Spleen (tissue), 11 donors: Measurements from ENCODE around the gene TMEM229B. TPM values are rescaled to one million over a fixed set of nuclear protein-coding genes. Genes with fewer than 3 reads are reported as not detected.
A peak's percentile ranks its signal among the peaks of the same experiment; 100 is the strongest.

Experiments
- DNase-seq: peaks from one replicate; pipeline ENCODE4 v3.0.0-alpha.2; 2020
- H3K27ac ChIP-seq, 8 donors: fragments of 200-600 bp; sonication (generic) in 7 of 8; 1 replicate in 4 of 8; 2 replicates in 4 of 8; pipeline versions ENCODE4 v1.5.0 to v1.8.0; 2016 to 2021; ENCODE audit warnings: inconsistent platforms in 4 of 8, mild to moderate bottlenecking in 4 of 8, moderate library complexity in 1 of 8
- H3K27me3 ChIP-seq, 7 donors: fragments of 200-600 bp; sonication (generic) in 6 of 7; replicated peaks in 1 of 7; 1 replicate in 4 of 7; 2 replicates in 3 of 7; pipeline versions ENCODE4 v1.5.0 to v1.8.0; 2016 to 2021; ENCODE audit warnings: inconsistent platforms in 3 of 7, mild to moderate bottlenecking in 1 of 7
- H3K36me3 ChIP-seq, 6 donors: fragments of 200-600 bp; sonication (generic) in 5 of 6; 1 replicate in 4 of 6; 2 replicates in 2 of 6; pipeline versions ENCODE4 v1.5.0 to v1.8.0; 2016 to 2021; ENCODE audit warnings: inconsistent platforms in 2 of 6
- H3K4me1 ChIP-seq, 6 donors: fragments of 200-600 bp; sonication (generic) in 5 of 6; 1 replicate in 3 of 6; 2 replicates in 3 of 6; pipeline versions ENCODE4 v1.5.0 to v1.8.0; 2016 to 2021; ENCODE audit warnings: inconsistent platforms in 3 of 6
- H3K4me3 ChIP-seq, 8 donors: fragments of 200-600 bp; sonication (generic) in 7 of 8; 1 replicate in 4 of 8; 2 replicates in 4 of 8; pipeline versions ENCODE4 v1.5.0 to v1.8.0; 2016 to 2021; ENCODE audit warnings: inconsistent platforms in 4 of 8, mild to moderate bottlenecking in 4 of 8, moderate library complexity in 2 of 8
- H3K9me3 ChIP-seq, 8 donors: fragments of 200-600 bp; sonication (generic) in 7 of 8; 1 replicate in 4 of 8; 2 replicates in 4 of 8; pipeline versions ENCODE4 v1.5.0 to v1.8.0; 2016 to 2021; ENCODE audit warnings: inconsistent platforms in 4 of 8
- CTCF ChIP-seq, 11 experiments: fragments of 200-600 bp in 7 of 11; fragments of 450-650 bp in 4 of 11; sonication (generic) in 4 of 11; IDR thresholded peaks in 8 of 11; conservative IDR thresholded peaks in 3 of 11; 1 replicate in 7 of 11; 2 replicates in 4 of 11; pipeline versions ENCODE4 v1.4.0 to v1.8.0; 2016 to 2021; ENCODE audit warnings: antibody characterized with exemption in 11 of 11, inconsistent platforms in 4 of 11, mild to moderate bottlenecking in 1 of 11
- POLR2A ChIP-seq, 3 donors: fragments of 450-650 bp; IDR thresholded peaks; one replicate each; pipeline ENCODE4 v1.5.1; 2017; ENCODE audit warnings: antibody characterized with exemption in 3 of 3, mild to moderate bottlenecking in 1 of 3
- POLR2AphosphoS5 ChIP-seq, 3 donors: sonication (generic); formaldehyde crosslinking; IDR thresholded peaks; one replicate each; pipeline ENCODE4 v1.5.1; 2017; ENCODE audit warnings: antibody characterized with exemption in 3 of 3
- WGBS, 5 donors: extraction: QIAGEN DNeasy Blood & Tissue Kit in 3 of 5; methylation state at CpG; one replicate each; pipeline versions ENCODE4 v1.1.5 to v1.1.7; 2013 to 2018; 5-methylcytosine and 5-hydroxymethylcytosine counted together
- intact Hi-C: fragments of 100-400 bp; cut with DNase I; formaldehyde crosslinking; loops from one replicate; pipeline ENCODE4 v1.15.0; 2023; ENCODE audit warnings: low total_unique reads
- polyA plus RNA-seq, 3 donors: library from polyadenylated mRNA; stranded (reverse); fragments of 200-250 nt; gene quantifications; one replicate each; pipeline ENCODE4 v1.2.1, GENCODE V29; 2013
- total RNA-seq, 7 donors: library from RNA; depleted of rRNA in 3 of 7; stranded (reverse); fragments of >200 nt in 3 of 7; fragmentation: NEBNext Ultra II Directional in 4 of 7; extraction: Animal tissue kit (Norgen Biotek cat#: 25700) in 4 of 7; gene quantifications; one replicate each; pipeline versions ENCODE4 v1.1.0 to v1.2.1, GENCODE V29; 2016 to 2021
- donor health status: healthy with polysubstance abuse.
- donor health status: DM: no; HTN: no; CAD: no; lungs with moderate emphysema.
- donor health status: DM: no; HTN: no; CAD: no.
- donor health status: Bipolar disorder and iron deficiency.
- donor health status: healthy.
- donor health status: DM: no; HTN: no; CAD: no.
- donor health status: DM: yes; HTN: yes; CAD: no.

Gene TMEM229B
- total and polyA plus RNA-seq, 10 donors, result 3.0 to 36.0 (median 25.2) TPM

GRCh38 chr14:67497216-67497615, 8.7 kb upstream of the TMEM229B start:
- intact Hi-C loops, result no loop called here
- Histone ChIP-seq H3K27ac (no peak overlapping the region), H3K9me3 (peaks cover 0 to 25% (median 18%) of the 10 kb centered on the region in 8 donors), H3K4me1 (peaks cover 0 to 8% (median 2%) of the 10 kb centered on the region in 6 donors), H3K27me3 (no peaks in the 10 kb centered on the region), H3K36me3 (peaks cover 0 to 4% (median 0%) of the 10 kb centered on the region in 6 donors), H3K4me3 (no peak overlapping the region)
- TF ChIP-seq CTCF (IDR thresholded peaks at IDR 0.05 in 8 of 11, conservative IDR thresholded peaks at IDR 0.05 in 3 of 11), result no peak
- TF ChIP-seq POLR2AphosphoS5 (IDR thresholded peaks at IDR 0.05), result no peak
- TF ChIP-seq POLR2A (IDR thresholded peaks at IDR 0.05), result no peak
- DNase-seq, result no peak
- WGBS, 5 donors, result 87 to 92% (median 89%) methylated on average over 13 of the region's 13 CpGs

GRCh38 chr14:67495827-67496226, 7.3 kb upstream of the TMEM229B start:
- Histone ChIP-seq H3K27me3 (no peaks in the 10 kb centered on the region), H3K36me3 (peaks cover 0 to 4% (median 0%) of the 10 kb centered on the region in 6 donors), H3K9me3 (peaks cover 0 to 25% (median 18%) of the 10 kb centered on the region in 8 donors), H3K4me3 (no peak overlapping the region), H3K27ac (no peak overlapping the region), H3K4me1 (peaks cover 0 to 22% (median 4%) of the 10 kb centered on the region in 6 donors)
- no peak for DNase-seq
- no peak for TF ChIP-seq POLR2AphosphoS5 (IDR thresholded peaks at IDR 0.05)
- TF ChIP-seq CTCF (IDR thresholded peaks at IDR 0.05 in 8 of 11, conservative IDR thresholded peaks at IDR 0.05 in 3 of 11), result no peak
- no peak for TF ChIP-seq POLR2A (IDR thresholded peaks at IDR 0.05)
- intact Hi-C loops, result no loop called here
- WGBS, 5 donors, result 97 to 100% (median 100%) methylated on average over 1 of the region's 1 CpG

GRCh38 chr14:67493092-67493717, 4.7 kb upstream of the TMEM229B start:
- intact Hi-C loops, result no loop called here
- H3K4me1 ChIP-seq, result peaks cover 9 to 48% (median 27%) of the 10 kb centered on the region in 6 donors
- H3K9me3 ChIP-seq, result peaks cover 0 to 25% (median 18%) of the 10 kb centered on the region in 8 donors
- TF ChIP-seq CTCF (IDR thresholded peaks at IDR 0.05 in 8 of 11, conservative IDR thresholded peaks at IDR 0.05 in 3 of 11), result no peak
- TF ChIP-seq POLR2A (IDR thresholded peaks at IDR 0.05), result no peak
- no peak for TF ChIP-seq POLR2AphosphoS5 (IDR thresholded peaks at IDR 0.05)
- WGBS, 5 donors, result 87 to 91% (median 90%) methylated on average over 8 of the region's 8 CpGs
- peak overlapping the region in 7 of 8 donors; percentile 20 to 94 (median 62) for H3K27ac ChIP-seq
- H3K4me3 ChIP-seq, result no peak overlapping the region
- no peaks in the 10 kb centered on the region for H3K27me3 ChIP-seq
- DNase-seq, result no peak
- H3K36me3 ChIP-seq, result peaks cover 0 to 4% (median 0%) of the 10 kb centered on the region in 6 donors

- WGBS, 5 donors, result 91 to 100% (median 94%) methylated on average over 3 of the region's 3 CpGs
- DNase-seq, result no peak
- H3K4me3 ChIP-seq, result no peak overlapping the region
- peak overlapping the region in 5 of 8 donors; percentile 9 to 94 (median 67) for H3K27ac ChIP-seq
- H3K4me1 ChIP-seq, result peaks cover 14 to 54% (median 34%) of the 10 kb centered on the region in 6 donors
- H3K36me3 ChIP-seq, result peaks cover 0 to 4% (median 0%) of the 10 kb centered on the region in 6 donors
- H3K9me3 ChIP-seq, result peaks cover 0 to 25% (median 18%) of the 10 kb centered on the region in 8 donors
- TF ChIP-seq POLR2AphosphoS5 (IDR thresholded peaks at IDR 0.05) (no peak), CTCF (IDR thresholded peaks at IDR 0.05 in 8 of 11, conservative IDR thresholded peaks at IDR 0.05 in 3 of 11) (no peak), POLR2A (IDR thresholded peaks at IDR 0.05) (no peak)
- intact Hi-C loops, result no loop called here
- no peaks in the 10 kb centered on the region for H3K27me3 ChIP-seq
Measured at GRCh38 chr14:67492538-67492937, 4.0 kb upstream of the TMEM229B start.
